Prostate gland (tissue), 2 donors: ENCODE results near the gene ARHGAP42. TPM values are rescaled to one million over a fixed set of nuclear protein-coding genes. Genes with fewer than 3 reads are reported as not detected.

Experiments used
- DNase-seq: peaks from one replicate; pipeline ENCODE4 v3.0.0-alpha.2; 2019; ENCODE audit warnings: low spot score
- H3K27ac ChIP-seq, 2 donors: fragments of 200-600 bp; sonication (generic); 2 replicates each; pipeline ENCODE4 v1.5.1; 2017 to 2019
- H3K27me3 ChIP-seq: fragments of 200-600 bp; sonication (generic); replicated peaks from 2 replicates; pipeline ENCODE4 v1.5.1; 2019; ENCODE audit not compliant: insufficient read depth
- H3K36me3 ChIP-seq, 2 donors: fragments of 200-600 bp; sonication (generic); 1 replicate in 1 of 2; 2 replicates in 1 of 2; pipeline versions ENCODE4 v1.5.1 to v1.8.1; 2017 to 2019
- H3K4me1 ChIP-seq: fragments of 200-600 bp; sonication (generic); replicated peaks from 2 replicates; pipeline ENCODE4 v1.5.1; 2019
- H3K4me3 ChIP-seq, 2 donors: fragments of 200-600 bp; sonication (generic); 2 replicates each; pipeline ENCODE4 v1.5.1; 2017 to 2019
- H3K9me3 ChIP-seq: fragments of 200-600 bp; sonication (generic); 2 replicates; pipeline ENCODE4 v1.5.1; 2017
- POLR2A ChIP-seq: fragments of 450-650 bp; IDR thresholded peaks from one replicate; pipeline ENCODE4 v1.6.1; 2016; ENCODE audit warnings: antibody characterized with exemption, mild to moderate bottlenecking
- POLR2AphosphoS5 ChIP-seq: sonication (generic); formaldehyde crosslinking; IDR thresholded peaks from one replicate; pipeline ENCODE4 v1.6.1; 2017; ENCODE audit warnings: antibody characterized with exemption
- WGBS: methylation state at CpG from one replicate; pipeline ENCODE4 v1.1.5; 2018; 5-methylcytosine and 5-hydroxymethylcytosine counted together
- intact Hi-C: fragments of 100-400 bp; cut with DNase I; formaldehyde crosslinking; loops from one replicate; pipeline ENCODE4 v1.14.2; 2022
- total RNA-seq, 2 donors: library from RNA; depleted of rRNA; stranded (reverse); fragments of >200 nt; gene quantifications; one replicate each; pipeline ENCODE4 v1.1.0, GENCODE V29; 2016
- TF ChIP-seq, protein P1 (sequence below), 4 experiments: fragments of 200-600 bp in 2 of 4; fragments of 450-650 bp in 2 of 4; sonication (generic) in 2 of 4; IDR thresholded peaks; 1 replicate in 3 of 4; 2 replicates in 1 of 4; pipeline ENCODE4 v1.5.1; 2016 to 2019; ENCODE audit warnings: antibody characterized with exemption in 4 of 4, mild to moderate bottlenecking in 2 of 4, moderate library complexity in 2 of 4

ARHGAP42 gene
- total RNA-seq, 2 donors from 2014 or later: 12.8 to 20.5 TPM

DNA sequence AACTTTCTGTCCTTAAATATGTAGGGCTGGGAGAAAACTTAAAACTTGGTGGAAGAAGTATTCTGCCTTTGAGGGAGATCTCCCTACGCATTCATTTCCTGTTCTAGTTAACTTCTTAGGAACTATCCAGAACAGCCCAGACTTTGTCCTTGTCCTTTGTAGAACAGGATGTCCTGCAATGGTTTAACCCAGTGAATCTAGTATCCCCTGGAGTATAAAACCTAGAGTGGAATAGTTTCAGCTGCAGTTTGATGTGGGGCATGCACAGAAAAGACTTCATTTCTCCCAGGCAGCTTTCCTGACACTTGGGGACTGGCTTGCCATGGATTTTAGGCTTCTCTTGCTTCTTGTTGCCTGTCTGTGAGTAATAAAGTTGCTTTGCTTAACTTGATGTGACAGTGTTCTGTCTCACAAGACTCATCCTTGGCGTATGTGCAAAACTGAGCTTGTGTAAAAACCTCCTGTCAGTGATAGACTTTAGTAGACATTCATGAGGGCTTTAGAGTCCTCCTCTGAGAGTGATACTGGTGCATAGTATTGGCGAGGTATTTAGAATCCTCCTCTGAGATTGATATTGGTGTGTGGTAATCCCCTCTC, 28.2 kb downstream of the ARHGAP42 start:
- WGBS: 81% methylated on average over 3 of the region's 3 CpGs

DNA sequence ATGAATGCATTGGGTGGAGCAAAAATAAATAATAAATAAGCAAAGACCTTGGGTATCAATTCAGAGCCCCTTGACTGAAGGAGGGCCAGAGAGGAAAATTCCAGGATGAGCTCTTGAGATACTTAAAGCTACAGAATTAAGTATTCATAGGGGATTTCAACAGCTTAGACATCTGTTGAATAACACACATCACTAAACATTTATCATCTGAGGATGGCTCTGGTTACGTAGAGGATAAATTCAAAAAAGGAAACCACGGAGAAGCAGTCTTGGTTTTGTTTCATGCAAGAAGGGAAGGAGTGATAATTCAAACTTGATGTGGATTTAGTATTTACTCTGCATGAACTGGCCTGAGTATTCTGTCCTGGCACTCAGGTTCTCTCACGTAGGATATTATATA, 29.8 kb downstream of the ARHGAP42 start:
- WGBS: 82% methylated on average over 3 of the region's 3 CpGs
- intact Hi-C loops: no loop called here
- Histone ChIP-seq H3K36me3 (no peaks in the 10 kb centered on the region), H3K4me3 (no peak overlapping the region), H3K4me1 (no peaks in the 10 kb centered on the region), H3K27me3 (no peaks in the 10 kb centered on the region), H3K27ac (no peak overlapping the region), H3K9me3 (no peaks in the 10 kb centered on the region)
- TF ChIP-seq, protein P1, sequence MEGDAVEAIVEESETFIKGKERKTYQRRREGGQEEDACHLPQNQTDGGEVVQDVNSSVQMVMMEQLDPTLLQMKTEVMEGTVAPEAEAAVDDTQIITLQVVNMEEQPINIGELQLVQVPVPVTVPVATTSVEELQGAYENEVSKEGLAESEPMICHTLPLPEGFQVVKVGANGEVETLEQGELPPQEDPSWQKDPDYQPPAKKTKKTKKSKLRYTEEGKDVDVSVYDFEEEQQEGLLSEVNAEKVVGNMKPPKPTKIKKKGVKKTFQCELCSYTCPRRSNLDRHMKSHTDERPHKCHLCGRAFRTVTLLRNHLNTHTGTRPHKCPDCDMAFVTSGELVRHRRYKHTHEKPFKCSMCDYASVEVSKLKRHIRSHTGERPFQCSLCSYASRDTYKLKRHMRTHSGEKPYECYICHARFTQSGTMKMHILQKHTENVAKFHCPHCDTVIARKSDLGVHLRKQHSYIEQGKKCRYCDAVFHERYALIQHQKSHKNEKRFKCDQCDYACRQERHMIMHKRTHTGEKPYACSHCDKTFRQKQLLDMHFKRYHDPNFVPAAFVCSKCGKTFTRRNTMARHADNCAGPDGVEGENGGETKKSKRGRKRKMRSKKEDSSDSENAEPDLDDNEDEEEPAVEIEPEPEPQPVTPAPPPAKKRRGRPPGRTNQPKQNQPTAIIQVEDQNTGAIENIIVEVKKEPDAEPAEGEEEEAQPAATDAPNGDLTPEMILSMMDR (IDR thresholded peaks at IDR 0.05): no peak
- TF ChIP-seq POLR2A: no peak
- TF ChIP-seq POLR2AphosphoS5: no peak
- no peak for DNase-seq

More for the DNA sequence above, 28.2 kb downstream of the ARHGAP42 start:
- intact Hi-C loops: no loop called here
- no peak for TF ChIP-seq POLR2A
- TF ChIP-seq, protein P1 (IDR thresholded peaks at IDR 0.05): no peak
- no peak for TF ChIP-seq POLR2AphosphoS5
- Histone ChIP-seq H3K27ac (no peak overlapping the region), H3K36me3 (no peaks in the 10 kb centered on the region), H3K4me3 (no peak overlapping the region), H3K9me3 (no peaks in the 10 kb centered on the region), H3K27me3 (no peaks in the 10 kb centered on the region), H3K4me1 (no peaks in the 10 kb centered on the region)
- no peak for DNase-seq

GRCh38 chr11:100719362-100719761, 32.3 kb downstream of the ARHGAP42 start:
- H3K27ac ChIP-seq: peak overlapping the region in 1 of 2 donors; percentile 21
- 2% methylated on average over 2 of the region's 2 CpGs for WGBS
- no peaks in the 10 kb centered on the region for H3K27me3 ChIP-seq
- TF ChIP-seq POLR2AphosphoS5: no peak
- no peak for TF ChIP-seq POLR2A
- TF ChIP-seq, protein P1 (IDR thresholded peaks at IDR 0.05): no peak
- no peak for DNase-seq
- no peaks in the 10 kb centered on the region for H3K4me1 ChIP-seq
- intact Hi-C loops: no loop called here
- H3K9me3 ChIP-seq: no peaks in the 10 kb centered on the region
- H3K36me3 ChIP-seq: no peaks in the 10 kb centered on the region
- H3K4me3 ChIP-seq: no peak overlapping the region

DNA sequence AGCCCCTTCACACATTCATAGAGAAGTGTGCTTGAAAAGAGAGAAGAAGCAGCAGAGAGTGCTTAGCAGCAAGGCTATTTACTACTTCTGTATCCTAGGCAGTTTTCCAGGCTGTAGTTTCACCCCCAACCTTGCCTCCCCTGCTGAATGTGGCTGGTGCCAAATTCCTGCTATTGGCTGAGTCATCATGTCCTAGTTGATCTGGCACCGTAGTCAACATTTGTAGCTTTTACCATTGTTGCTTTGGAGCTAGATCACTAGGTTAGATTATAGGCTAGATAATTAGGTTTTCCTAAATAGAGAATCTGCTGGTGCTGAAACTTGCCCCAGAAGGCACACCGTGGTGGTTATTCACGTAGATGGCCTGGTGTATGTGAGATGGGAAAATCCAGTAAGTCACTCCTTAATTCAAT, 32.7 kb downstream of the ARHGAP42 start:
- Histone ChIP-seq H3K4me3 (no peak overlapping the region), H3K36me3 (no peaks in the 10 kb centered on the region), H3K27me3 (no peaks in the 10 kb centered on the region), H3K27ac (peak overlapping the region; percentile 21 to 23), H3K9me3 (no peaks in the 10 kb centered on the region), H3K4me1 (no peaks in the 10 kb centered on the region)
- 3% methylated on average over 3 of the region's 3 CpGs for WGBS
- DNase-seq: peak; percentile 63
- intact Hi-C loops: no loop called here
- TF ChIP-seq POLR2A: no peak
- TF ChIP-seq, protein P1 (IDR thresholded peaks at IDR 0.05): no peak
- TF ChIP-seq POLR2AphosphoS5: peak; percentile 67

DNA sequence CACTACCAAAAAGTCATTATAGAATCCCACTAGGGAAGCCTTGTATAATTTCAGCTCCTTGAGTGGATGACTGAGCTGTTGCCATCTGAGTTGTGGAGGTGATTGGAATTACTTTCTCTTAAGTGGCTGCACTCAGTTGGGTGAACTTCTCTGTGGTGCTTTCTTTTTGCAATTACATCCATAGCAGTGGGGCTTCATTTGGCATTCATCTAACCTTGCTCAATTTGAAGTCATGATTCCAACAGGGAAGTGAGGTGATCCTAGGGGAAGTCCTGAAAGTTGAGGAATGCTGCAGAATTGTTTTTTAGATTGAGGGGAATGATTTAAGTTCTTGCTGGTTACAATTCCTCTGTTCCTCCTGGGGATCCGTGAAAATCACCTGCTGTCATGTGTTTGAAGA, 39.6 kb downstream of the ARHGAP42 start:
- 67% methylated on average over 1 of the region's 1 CpG for WGBS
- Histone ChIP-seq H3K9me3 (no peaks in the 10 kb centered on the region), H3K4me1 (no peaks in the 10 kb centered on the region), H3K36me3 (no peaks in the 10 kb centered on the region), H3K27me3 (no peaks in the 10 kb centered on the region), H3K4me3 (no peak overlapping the region), H3K27ac (no peak overlapping the region)
- no peak for DNase-seq
- intact Hi-C loops: no loop called here
- no peak for TF ChIP-seq POLR2AphosphoS5
